K562 treated with DMSO at 1 percent for 48 hours (cell line): Measurements from ENCODE around the gene PLEKHN1. TPM values are rescaled to one million over a fixed set of nuclear protein-coding genes. Genes with fewer than 3 reads are reported as not detected.

ENCODE experiments used
- total RNA-seq: library from RNA; unstranded; fragments of 300-600 nt; gene quantifications from 2 replicates; pipeline ENCODE4 v1.2.3, GENCODE V29; 2022; ENCODE audit warnings: low replicate concordance; ENCODE audit errors: extremely low read depth

PLEKHN1 gene
- not detected in 2 replicates for total RNA-seq

DNA sequence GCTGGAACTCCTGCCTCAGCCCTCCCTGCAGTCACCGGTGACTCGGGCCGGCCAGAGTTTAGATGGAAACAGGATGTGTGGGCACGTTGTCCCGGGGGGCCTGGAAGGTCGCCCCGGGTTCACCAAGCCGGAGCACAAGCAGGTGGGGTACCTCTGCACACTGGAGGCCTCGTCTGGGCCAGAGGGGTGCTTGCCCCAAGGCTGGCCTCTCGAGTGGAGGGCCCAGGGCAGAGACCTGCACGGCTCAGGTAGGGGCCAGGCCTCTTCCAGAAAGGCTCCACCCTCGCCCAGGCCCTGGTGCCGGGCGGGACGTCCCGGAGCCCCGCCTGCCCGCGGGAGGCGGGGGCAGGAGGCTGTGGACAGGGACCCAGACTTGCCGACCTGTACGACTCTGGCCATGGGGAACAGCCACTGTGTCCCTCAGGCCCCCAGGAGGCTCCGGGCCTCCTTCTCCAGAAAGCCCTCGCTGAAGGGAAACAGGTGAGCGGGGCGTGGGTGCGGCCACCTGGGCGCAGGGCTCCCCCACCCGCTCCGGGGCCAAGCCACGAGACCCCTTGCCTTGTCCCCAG, at the start of gene PLEKHN1:
TSS of gene PLEKHN1 (plus strand) at position 348 of the 569 bp plus-strand sequence. CDS start at position 398, 50 bp downstream.

DNA sequence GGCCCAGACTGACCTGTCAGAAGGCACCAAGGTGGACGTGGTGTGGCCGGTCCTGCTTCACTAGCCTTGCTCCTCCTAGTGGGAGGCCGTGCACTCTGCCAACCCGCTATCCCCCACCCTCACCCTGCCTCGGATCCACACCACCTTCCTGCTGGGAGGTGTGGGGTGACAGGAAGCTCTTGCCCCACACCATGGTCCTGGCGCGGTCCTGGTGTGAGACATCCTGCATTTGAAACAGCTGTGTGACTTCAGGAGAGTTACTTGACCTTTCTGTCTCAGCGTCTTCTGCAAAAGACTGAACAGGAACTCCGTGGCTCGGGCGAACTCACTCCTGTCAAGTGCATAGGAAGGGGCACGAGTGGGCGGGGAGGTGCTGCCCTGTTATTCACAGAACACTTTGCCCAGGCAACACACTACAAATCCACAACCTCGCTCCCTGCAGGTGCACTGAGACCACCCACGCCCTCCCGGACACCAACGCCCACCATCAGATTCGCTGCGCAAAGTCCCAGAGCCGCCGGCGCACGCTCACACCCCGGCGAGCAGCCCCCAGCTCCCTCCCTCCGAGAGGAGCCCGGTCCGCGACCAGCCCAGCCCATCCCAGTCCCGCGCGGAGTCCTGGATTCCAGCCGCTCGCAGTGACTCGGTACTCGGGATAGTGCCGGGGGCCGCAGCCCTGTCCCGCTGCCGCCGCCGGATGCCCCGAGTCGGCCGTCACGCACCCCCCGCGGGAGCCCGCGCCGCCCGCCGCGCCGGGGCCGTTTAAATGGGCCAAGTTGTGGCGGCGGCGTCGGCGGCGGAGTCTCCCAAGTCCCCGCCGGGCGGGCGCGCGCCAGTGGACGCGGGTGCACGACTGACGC, 42.9 kb upstream of the PLEKHN1 start, which contains the start of gene SAMD11:
TSS of gene SAMD11 (plus strand) at position 793 of the 860 bp plus-strand sequence. CDS start 509 bp downstream, outside the sequence.

DNA sequence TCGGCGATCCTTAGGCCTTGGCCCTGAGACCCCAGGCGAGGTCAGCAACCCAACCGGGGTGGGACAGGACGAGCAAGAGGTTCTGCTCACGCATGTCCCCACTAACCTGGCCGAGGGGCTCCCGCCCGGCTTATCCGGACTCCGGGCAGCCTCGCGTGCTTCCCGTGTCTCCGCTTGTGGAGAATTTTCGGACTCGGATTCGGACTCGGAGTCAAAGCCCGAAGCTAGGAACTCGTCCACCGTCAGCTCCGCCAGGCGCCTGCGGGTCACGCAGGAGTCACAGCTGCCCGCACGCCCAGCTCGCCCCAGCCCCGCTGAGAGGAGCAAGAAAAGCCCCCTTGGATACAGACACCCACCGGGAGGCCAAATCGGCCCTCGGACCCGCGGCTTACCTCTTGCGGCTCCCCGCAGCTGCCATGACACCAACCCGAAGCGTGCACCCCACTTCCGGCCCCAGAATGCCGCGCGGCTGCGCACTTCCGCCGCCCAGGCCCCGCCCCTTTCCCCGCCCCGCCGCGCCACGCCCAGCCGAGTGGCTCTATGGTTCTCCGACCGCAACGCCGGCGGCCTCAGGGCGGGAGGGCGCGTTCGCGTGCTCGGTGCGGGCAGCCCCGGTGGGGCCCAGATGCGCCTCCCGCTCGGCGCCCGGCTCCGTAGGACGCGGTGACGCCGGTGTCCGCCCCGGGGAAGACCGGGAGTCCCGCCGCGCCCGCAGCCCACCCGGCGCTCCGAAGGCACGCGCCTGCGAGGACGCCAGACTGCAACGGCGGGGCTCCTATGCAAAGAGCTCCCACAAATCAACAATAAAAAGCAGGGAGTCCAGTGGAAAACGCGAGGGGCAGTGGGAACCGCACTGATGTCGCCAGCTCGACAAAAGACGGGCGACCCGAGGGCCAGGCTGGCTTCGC, 7.2 kb upstream of the PLEKHN1 start, which contains the start of gene NOC2L:
TSS of gene NOC2L (minus strand) at position 434 of the 908 bp plus-strand sequence. CDS start at position 418, 16 bp downstream.

DNA sequence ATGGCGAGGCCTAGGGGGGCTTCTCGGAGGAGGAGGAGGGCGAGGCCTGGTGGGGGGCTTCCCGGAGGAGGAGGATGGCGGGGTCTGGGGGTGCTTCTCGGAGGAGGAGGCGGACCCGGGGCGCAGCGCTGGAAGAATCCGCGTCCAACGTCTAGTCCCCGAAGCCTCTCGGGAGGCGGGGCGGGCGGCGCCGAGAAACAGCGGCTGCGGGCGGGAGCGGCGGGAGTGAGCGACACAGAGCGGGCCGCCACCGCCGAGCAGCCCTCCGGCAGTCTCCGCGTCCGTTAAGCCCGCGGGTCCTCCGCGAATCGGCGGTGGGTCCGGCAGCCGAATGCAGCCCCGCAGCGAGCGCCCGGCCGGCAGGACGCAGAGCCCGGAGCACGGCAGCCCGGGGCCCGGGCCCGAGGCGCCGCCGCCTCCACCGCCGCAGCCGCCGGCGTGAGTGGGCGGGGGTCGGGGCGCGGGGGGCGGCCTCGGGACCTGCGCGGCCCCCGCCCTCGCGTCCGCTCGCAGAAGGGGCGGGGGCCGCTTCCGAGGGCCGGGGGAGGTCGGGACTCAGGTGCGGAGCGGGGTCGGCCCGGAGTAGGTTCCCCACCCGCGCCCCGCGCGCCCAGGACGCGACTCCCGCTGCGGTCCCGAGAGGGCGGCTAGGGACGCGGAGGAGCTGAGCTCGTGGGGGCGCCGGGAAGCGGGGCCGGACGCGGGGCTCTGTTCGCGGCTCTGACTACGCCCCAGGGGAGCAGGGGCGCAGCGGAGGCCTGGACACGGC, 5.7 kb upstream of the PLEKHN1 start, which contains the start of gene KLHL17:
TSS of gene KLHL17 (plus strand) at position 222 of the 769 bp plus-strand sequence. CDS start at position 332, 110 bp downstream.

GRCh38 chr1:981955-982558, 15.8 kb downstream of the PLEKHN1 start, which contains the start of gene PERM1:
PERM1 (minus strand) TSS chr1:982093; CDS start chr1:981029, 1,064 bp downstream.

DNA sequence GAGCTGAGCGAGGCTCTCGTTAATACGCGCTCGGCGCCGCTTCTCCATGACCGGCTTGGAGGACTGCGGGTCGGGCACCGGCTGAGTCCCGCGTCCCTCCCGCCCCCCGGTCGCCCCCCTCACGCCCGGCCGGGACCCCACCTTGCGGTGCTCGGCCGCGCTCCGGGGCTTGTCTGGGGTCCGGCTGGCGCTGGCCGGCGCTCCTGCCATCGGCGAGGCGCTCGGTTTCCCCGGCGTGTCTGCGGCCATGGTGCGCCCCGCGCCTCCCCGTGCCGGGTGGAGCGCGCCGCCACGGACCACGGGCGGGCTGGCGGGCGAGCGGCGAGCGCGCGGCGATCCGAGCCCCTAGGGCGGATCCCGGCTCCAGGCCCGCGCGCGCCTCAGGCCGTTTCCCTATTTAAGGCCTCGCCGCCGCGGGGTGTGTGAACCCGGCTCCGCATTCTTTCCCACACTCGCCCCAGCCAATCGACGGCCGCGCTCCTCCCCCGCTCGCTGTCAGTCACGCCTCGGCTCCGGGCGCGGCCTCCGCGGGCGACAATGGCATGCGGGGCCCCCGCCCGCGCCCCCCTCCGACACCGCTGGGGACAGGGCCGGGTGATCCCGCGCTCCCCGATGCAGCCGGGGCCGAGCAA, 33.6 kb downstream of the PLEKHN1 start, which contains the start of gene HES4:
TSS of gene HES4 (minus strand) at position 373 of the 632 bp plus-strand sequence. CDS start at position 249, 124 bp downstream.

GRCh38 chr1:1013105-1013921, 47.0 kb downstream of the PLEKHN1 start, which contains the start of gene ISG15:
ISG15 (plus strand) TSS chr1:1013497; CDS start chr1:1013574, 77 bp downstream.

GRCh38 chr1:1020000-1020404, 53.7 kb downstream of the PLEKHN1 start, which contains the start of gene AGRN:
AGRN (plus strand) TSS chr1:1020120; CDS start chr1:1020173, 53 bp downstream.

Other genes with a start within 250 kb of the PLEKHN1 start
- not detected in 2 replicates for gene SAMD11, start 42.6 kb upstream of the PLEKHN1 start, total RNA-seq
- not detected in 2 replicates for gene NOC2L, start 7.2 kb upstream of the PLEKHN1 start, total RNA-seq
- gene KLHL17, start 5.9 kb upstream of the PLEKHN1 start, total RNA-seq: not detected in 2 replicates
- gene PERM1, start 15.6 kb downstream of the PLEKHN1 start, total RNA-seq: not detected in 2 replicates
- gene HES4, start 33.6 kb downstream of the PLEKHN1 start, total RNA-seq: not detected in 2 replicates
- not detected in 2 replicates for gene ISG15, start 47.0 kb downstream of the PLEKHN1 start, total RNA-seq
- gene AGRN, start 53.6 kb downstream of the PLEKHN1 start, total RNA-seq: 106 TPM in 1 of 2 replicates, not detected in the other
- gene RNF223, start 107.8 kb downstream of the PLEKHN1 start, total RNA-seq: not detected in 2 replicates
- not detected in 2 replicates for gene C1orf159, start 149.6 kb downstream of the PLEKHN1 start, total RNA-seq
- gene TTLL10, start 207.4 kb downstream of the PLEKHN1 start, total RNA-seq: not detected in 2 replicates
- gene TNFRSF18, start 240.1 kb downstream of the PLEKHN1 start, total RNA-seq: not detected in 2 replicates
- not detected in 2 replicates for gene TNFRSF4, start 247.7 kb downstream of the PLEKHN1 start, total RNA-seq